NCI-H2107 (cell line): ENCODE data around the gene TYSND1.
"Not testable (repeated sequence)": the region's sequence is repeated elsewhere in the genome, so short reads cannot be mapped to it uniquely, and the experiment has no call there.

Experiments
- DNase-seq: peaks from one replicate; lab custom pipeline; 2025; lab: John Stamatoyannopoulos, UW

The TYSND1 gene

GRCh38 chr10:70109064-70109729 lies 37.3 kb downstream of the TYSND1 start:
- DNase-seq, result no peak

GRCh38 chr10:70106958-70107791 lies 39.3 kb downstream of the TYSND1 start:
- no peak for DNase-seq

GRCh38 chr10:70101668-70102067 lies 44.8 kb downstream of the TYSND1 start:
- no peak for DNase-seq

- not testable (repeated sequence) for DNase-seq
These were observed 45.4 kb downstream of the TYSND1 start for GRCh38 chr10:70101068-70101562.

- DNase-seq, result no peak
These were observed 48.2 kb downstream of the TYSND1 start for GRCh38 chr10:70098271-70098670.

- no peak for DNase-seq
These were observed 49.0 kb downstream of the TYSND1 start for GRCh38 chr10:70097459-70097858.

GRCh38 chr10:70096705-70097420 lies 49.6 kb downstream of the TYSND1 start:
- DNase-seq, result no peak

- no peak for DNase-seq
These were observed 50.3 kb downstream of the TYSND1 start for GRCh38 chr10:70096016-70096704.

GRCh38 chr10:70094250-70094649 lies 52.2 kb downstream of the TYSND1 start:
- no peak for DNase-seq

GRCh38 chr10:70093335-70093944 lies 53.1 kb downstream of the TYSND1 start:
- no peak for DNase-seq

- DNase-seq, result no peak
These were observed 54.1 kb downstream of the TYSND1 start for GRCh38 chr10:70092389-70092718.

GRCh38 chr10:70090951-70091350 lies 55.5 kb downstream of the TYSND1 start:
- no peak for DNase-seq

GRCh38 chr10:70090013-70090412 lies 56.5 kb downstream of the TYSND1 start:
- no peak for DNase-seq

- no peak for DNase-seq
These were observed 58.2 kb downstream of the TYSND1 start for GRCh38 chr10:70088308-70088698.
